Suprapubic skin (tissue), 3 donors: ENCODE measurements around the gene HERC2.
"Not testable (repeated sequence)": the region's sequence is repeated elsewhere in the genome, so short reads cannot be mapped to it uniquely, and the experiment has no call there.

Experiments
- CTCF ChIP-seq, 2 donors: fragments of 200-600 bp in 1 of 2; fragments of 450-650 bp in 1 of 2; sonication (generic) in 1 of 2; IDR thresholded peaks; one replicate each; pipeline ENCODE4 v1.5.1; 2016 to 2019; ENCODE audit warnings: antibody characterized with exemption in 2 of 2, mild to moderate bottlenecking in 1 of 2, moderate library complexity in 1 of 2
- POLR2A ChIP-seq, 2 donors: fragments of 450-650 bp; IDR thresholded peaks; one replicate each; pipeline ENCODE4 v1.6.1; 2017; ENCODE audit warnings: antibody characterized with exemption in 2 of 2, mild to moderate bottlenecking in 2 of 2, moderate library complexity in 2 of 2

GRCh38 chr15:28215521-28215920, 106.5 kb downstream of the HERC2 start:
- TF ChIP-seq POLR2A, CTCF (IDR thresholded peaks at IDR 0.05): not testable (repeated sequence)
